Prostate gland (tissue), 2 donors: ENCODE results near the gene MT1A.

Experiments used
- CTCF ChIP-seq, 4 experiments: fragments of 200-600 bp in 2 of 4; fragments of 450-650 bp in 2 of 4; sonication (generic) in 2 of 4; IDR thresholded peaks; 1 replicate in 3 of 4; 2 replicates in 1 of 4; pipeline ENCODE4 v1.5.1; 2016 to 2019; ENCODE audit warnings: antibody characterized with exemption in 4 of 4, mild to moderate bottlenecking in 2 of 4, moderate library complexity in 2 of 4
- POLR2A ChIP-seq: fragments of 450-650 bp; IDR thresholded peaks from one replicate; pipeline ENCODE4 v1.6.1; 2016; ENCODE audit warnings: antibody characterized with exemption, mild to moderate bottlenecking
- POLR2AphosphoS5 ChIP-seq: sonication (generic); formaldehyde crosslinking; IDR thresholded peaks from one replicate; pipeline ENCODE4 v1.6.1; 2017; ENCODE audit warnings: antibody characterized with exemption

DNA sequence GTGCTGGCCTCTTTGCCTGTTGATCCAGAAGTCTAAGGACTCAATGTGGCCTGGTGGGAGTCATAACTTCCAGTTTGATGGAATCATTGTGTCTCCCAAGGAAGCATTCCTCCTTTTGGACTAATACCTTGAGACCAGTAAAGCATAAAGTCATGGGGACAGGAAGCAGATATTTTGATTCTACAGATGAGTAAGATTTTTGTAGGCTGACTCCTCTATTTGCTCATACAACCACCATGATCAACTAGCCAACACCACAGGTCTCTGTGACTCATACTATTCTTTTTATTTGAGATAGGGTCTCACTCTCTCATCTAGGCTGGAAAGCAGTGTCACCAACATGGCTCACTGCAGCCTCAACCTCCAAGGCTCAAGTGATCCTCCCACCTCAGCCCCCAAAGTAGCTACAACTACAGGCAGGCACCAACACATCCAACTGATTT is 23.9 kb upstream of the MT1A start:
- TF ChIP-seq POLR2A (no peak), CTCF (IDR thresholded peaks at IDR 0.05) (no peak), POLR2AphosphoS5 (no peak)
